Measurements from ENCODE around the gene SLC2A9.

The SLC2A9 gene

DNA sequence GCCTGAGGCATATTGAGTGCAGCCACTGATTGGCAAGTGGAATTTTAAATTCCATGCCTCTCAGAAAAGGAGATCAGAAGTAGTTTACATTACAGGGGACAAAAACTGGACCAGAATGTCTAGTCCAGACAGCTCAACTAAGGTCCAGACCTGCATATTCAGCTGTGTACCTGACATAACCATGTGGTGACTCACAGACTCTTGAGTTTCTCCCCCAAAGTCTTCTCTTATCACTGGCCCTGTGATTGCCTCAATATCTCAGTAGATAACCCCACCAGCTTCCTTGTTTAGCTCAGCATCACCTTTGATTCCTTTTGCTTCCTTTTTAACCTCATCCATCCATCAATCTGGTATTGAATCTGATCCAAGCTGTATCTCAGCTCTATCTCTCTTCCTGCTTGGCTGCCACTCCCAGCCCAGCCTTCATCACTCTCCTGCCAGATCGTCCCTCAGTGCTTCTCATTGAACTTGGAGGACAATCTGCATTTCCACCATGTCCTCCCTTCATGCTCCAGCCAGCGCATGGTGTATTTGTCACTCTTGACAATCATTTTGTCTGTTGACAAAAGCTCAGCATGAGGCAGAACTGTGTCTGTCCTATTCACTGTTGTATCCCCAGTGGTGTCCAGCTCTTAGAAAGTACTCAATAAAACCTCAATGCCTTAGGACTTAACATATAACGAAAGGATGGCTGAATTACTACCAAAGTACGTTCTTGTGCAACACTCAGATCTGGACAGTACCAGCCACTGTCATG lies 27.8 kb upstream of the SLC2A9 start:
- CTCF ChIA-PET: no interaction called here
- no peak for DNase-seq (ENCODE audit: extremely low spot score)
- TF ChIP-seq NFRKB (IDR thresholded peaks at IDR 0.05) (no peak), ARNT (IDR thresholded peaks at IDR 0.05) (no peak), SUZ12 (IDR thresholded peaks at IDR 0.05) (no peak), ELF4 (IDR thresholded peaks at IDR 0.05) (no peak), FOXA1 (IDR thresholded peaks at IDR 0.05) (no peak), L3MBTL2 (conservative IDR thresholded peaks at IDR 0.05) (no peak), CTBP1 (IDR thresholded peaks at IDR 0.05; ENCODE audit: borderline replicate concordance) (no peak), TARDBP (IDR thresholded peaks at IDR 0.05) (no peak), FOXM1 (IDR thresholded peaks at IDR 0.05; ENCODE audit: borderline replicate concordance) (no peak), HDGF (IDR thresholded peaks at IDR 0.05; ENCODE audit: borderline replicate concordance) (no peak), LEF1 (IDR thresholded peaks at IDR 0.05; ENCODE audit: borderline replicate concordance) (no peak), FOXK2 (IDR thresholded peaks at IDR 0.05) (no peak), BHLHE40 (IDR thresholded peaks at IDR 0.05; ENCODE audit: borderline replicate concordance) (no peak), SP1 (IDR thresholded peaks at IDR 0.05) (no peak), ZNF384 (IDR thresholded peaks at IDR 0.05) (no peak)
- TF ChIP-seq, protein P1, sequence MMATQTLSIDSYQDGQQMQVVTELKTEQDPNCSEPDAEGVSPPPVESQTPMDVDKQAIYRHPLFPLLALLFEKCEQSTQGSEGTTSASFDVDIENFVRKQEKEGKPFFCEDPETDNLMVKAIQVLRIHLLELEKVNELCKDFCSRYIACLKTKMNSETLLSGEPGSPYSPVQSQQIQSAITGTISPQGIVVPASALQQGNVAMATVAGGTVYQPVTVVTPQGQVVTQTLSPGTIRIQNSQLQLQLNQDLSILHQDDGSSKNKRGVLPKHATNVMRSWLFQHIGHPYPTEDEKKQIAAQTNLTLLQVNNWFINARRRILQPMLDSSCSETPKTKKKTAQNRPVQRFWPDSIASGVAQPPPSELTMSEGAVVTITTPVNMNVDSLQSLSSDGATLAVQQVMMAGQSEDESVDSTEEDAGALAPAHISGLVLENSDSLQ (IDR thresholded peaks at IDR 0.05): no peak
- POLR2A ChIA-PET: interaction anchor here (0.7 kb wide), 1 partner anchor 425 kb away, joined by 3 read pairs; no protein-coding TSS in a partner anchor

DNA sequence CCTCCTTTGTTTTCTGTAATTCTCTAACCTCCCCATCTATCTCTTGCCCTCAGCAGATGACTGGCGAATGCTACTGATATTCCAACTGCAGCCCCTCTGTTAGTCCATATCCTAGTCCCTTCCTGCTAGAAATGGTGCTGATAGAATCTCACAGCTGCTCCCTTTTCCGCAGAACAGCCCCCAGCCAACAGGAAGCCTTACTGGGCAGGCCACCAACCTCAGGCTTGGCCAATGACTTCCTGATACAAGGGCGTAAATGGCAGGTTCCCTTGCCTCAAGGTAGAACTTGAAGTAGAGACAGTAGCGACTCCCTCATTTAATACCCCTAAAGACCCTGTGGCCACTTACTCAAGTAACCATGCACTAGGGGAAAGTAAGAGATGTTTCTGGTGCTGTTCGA lies 26.7 kb upstream of the SLC2A9 start:
- no peak for DNase-seq (ENCODE audit: extremely low spot score)
- POLR2A ChIA-PET: no interaction called here
- CTCF ChIA-PET: no interaction called here
- no peak for TF ChIP-seq FOXM1 (IDR thresholded peaks at IDR 0.05; ENCODE audit: borderline replicate concordance)
- no peak for TF ChIP-seq SP1 (IDR thresholded peaks at IDR 0.05)
- TF ChIP-seq LEF1 (IDR thresholded peaks at IDR 0.05; ENCODE audit: borderline replicate concordance): no peak
- no peak for TF ChIP-seq ELF4 (IDR thresholded peaks at IDR 0.05)
- no peak for TF ChIP-seq BHLHE40 (IDR thresholded peaks at IDR 0.05; ENCODE audit: borderline replicate concordance)
- no peak for TF ChIP-seq FOXK2 (IDR thresholded peaks at IDR 0.05)
- TF ChIP-seq, protein P1 (IDR thresholded peaks at IDR 0.05): no peak
- TF ChIP-seq HDGF (IDR thresholded peaks at IDR 0.05; ENCODE audit: borderline replicate concordance): no peak
- TF ChIP-seq L3MBTL2 (conservative IDR thresholded peaks at IDR 0.05): no peak
- no peak for TF ChIP-seq CTBP1 (IDR thresholded peaks at IDR 0.05; ENCODE audit: borderline replicate concordance)
- TF ChIP-seq ARNT (IDR thresholded peaks at IDR 0.05): no peak
- TF ChIP-seq TARDBP (IDR thresholded peaks at IDR 0.05): no peak
- TF ChIP-seq FOXA1 (IDR thresholded peaks at IDR 0.05): no peak
- no peak for TF ChIP-seq ZNF384 (IDR thresholded peaks at IDR 0.05)
- no peak for TF ChIP-seq NFRKB (IDR thresholded peaks at IDR 0.05)
- no peak for TF ChIP-seq SUZ12 (IDR thresholded peaks at IDR 0.05)

DNA sequence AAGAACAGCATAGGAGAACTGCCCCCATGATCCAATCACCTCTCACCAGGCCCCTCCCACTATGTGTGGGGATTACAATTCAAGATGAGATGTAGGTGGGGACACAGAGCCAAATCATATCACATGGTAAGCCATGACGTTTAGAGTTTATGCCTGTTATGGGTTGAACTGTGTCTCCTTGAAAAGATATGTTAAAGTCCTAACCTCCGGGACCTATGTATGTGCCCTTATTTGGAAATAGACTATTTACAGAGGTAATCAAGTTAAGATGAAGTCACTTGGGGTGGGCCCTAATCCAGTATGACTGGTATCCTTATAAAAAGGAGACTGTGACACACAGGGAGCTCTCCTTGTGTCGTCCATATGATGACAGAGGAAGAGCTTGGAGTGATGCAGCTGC lies 25.2 kb upstream of the SLC2A9 start:
- DNase-seq (ENCODE audit: extremely low spot score): no peak
- ChIA-PET CTCF (no interaction called here), POLR2A (no interaction called here)
- TF ChIP-seq SP1 (IDR thresholded peaks at IDR 0.05): no peak
- no peak for TF ChIP-seq LEF1 (IDR thresholded peaks at IDR 0.05; ENCODE audit: borderline replicate concordance)
- TF ChIP-seq CTBP1 (IDR thresholded peaks at IDR 0.05; ENCODE audit: borderline replicate concordance): no peak
- no peak for TF ChIP-seq ZNF384 (IDR thresholded peaks at IDR 0.05)
- no peak for TF ChIP-seq FOXM1 (IDR thresholded peaks at IDR 0.05; ENCODE audit: borderline replicate concordance)
- TF ChIP-seq TARDBP (IDR thresholded peaks at IDR 0.05): no peak
- TF ChIP-seq, protein P1 (IDR thresholded peaks at IDR 0.05): no peak
- TF ChIP-seq FOXK2 (IDR thresholded peaks at IDR 0.05): no peak
- no peak for TF ChIP-seq FOXA1 (IDR thresholded peaks at IDR 0.05)
- TF ChIP-seq L3MBTL2 (conservative IDR thresholded peaks at IDR 0.05): no peak
- no peak for TF ChIP-seq SUZ12 (IDR thresholded peaks at IDR 0.05)
- no peak for TF ChIP-seq BHLHE40 (IDR thresholded peaks at IDR 0.05; ENCODE audit: borderline replicate concordance)
- no peak for TF ChIP-seq ELF4 (IDR thresholded peaks at IDR 0.05)
- no peak for TF ChIP-seq NFRKB (IDR thresholded peaks at IDR 0.05)
- TF ChIP-seq ARNT (IDR thresholded peaks at IDR 0.05): no peak
- TF ChIP-seq HDGF (IDR thresholded peaks at IDR 0.05; ENCODE audit: borderline replicate concordance): no peak

DNA sequence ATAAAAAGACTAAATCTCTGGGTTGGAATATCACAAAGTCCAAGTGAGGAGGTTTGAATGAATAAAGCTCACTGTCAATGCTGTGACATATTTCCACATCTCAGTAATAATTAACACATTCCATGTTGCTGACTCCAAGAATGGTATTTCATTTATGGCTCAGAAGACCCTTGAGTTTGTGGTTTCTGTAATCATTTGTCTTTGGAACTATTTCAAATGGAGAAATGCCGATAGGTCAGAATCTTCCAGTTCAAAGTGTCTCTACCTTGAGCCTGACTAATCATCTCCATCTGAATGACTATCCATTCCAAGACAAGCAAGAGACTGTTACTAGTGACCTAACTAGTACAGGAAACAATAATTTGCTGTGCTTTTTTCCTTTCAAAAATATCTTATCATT lies 24.2 kb upstream of the SLC2A9 start:
- ChIA-PET CTCF (no interaction called here), POLR2A (no interaction called here)
- no peak for TF ChIP-seq FOXK2 (IDR thresholded peaks at IDR 0.05)
- TF ChIP-seq L3MBTL2 (conservative IDR thresholded peaks at IDR 0.05): no peak
- no peak for TF ChIP-seq LEF1 (IDR thresholded peaks at IDR 0.05; ENCODE audit: borderline replicate concordance)
- no peak for TF ChIP-seq ZNF384 (IDR thresholded peaks at IDR 0.05)
- TF ChIP-seq, protein P1 (IDR thresholded peaks at IDR 0.05): no peak
- TF ChIP-seq TARDBP (IDR thresholded peaks at IDR 0.05): no peak
- DNase-seq (ENCODE audit: extremely low spot score): no peak

DNA sequence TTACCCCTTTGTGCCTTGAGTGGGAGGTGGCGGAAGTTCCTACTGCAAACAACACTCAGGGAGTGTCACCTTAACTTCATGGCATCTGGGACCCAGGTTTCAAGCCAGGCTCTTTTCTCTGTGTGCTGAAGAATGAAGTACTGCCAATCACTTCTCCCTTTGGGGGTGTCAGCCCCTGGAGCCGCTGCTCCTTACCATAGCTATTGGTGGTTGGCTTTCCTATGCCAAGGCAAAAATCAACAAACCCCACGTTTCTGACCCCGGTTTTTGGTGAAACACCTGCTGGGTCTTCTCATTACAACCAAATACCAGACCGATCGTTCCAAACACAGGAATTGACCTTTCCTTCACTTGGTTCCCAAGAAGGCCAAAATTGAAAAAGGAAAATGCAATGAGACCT lies 19.7 kb upstream of the SLC2A9 start:
- no peak for DNase-seq (ENCODE audit: extremely low spot score)
- CTCF ChIA-PET: no interaction called here
- POLR2A ChIA-PET: no interaction called here
- TF ChIP-seq CTBP1 (IDR thresholded peaks at IDR 0.05; ENCODE audit: borderline replicate concordance): no peak
- no peak for TF ChIP-seq L3MBTL2 (conservative IDR thresholded peaks at IDR 0.05)
- TF ChIP-seq NFRKB (IDR thresholded peaks at IDR 0.05): no peak
- no peak for TF ChIP-seq FOXA1 (IDR thresholded peaks at IDR 0.05)
- no peak for TF ChIP-seq SP1 (IDR thresholded peaks at IDR 0.05)
- TF ChIP-seq FOXM1 (IDR thresholded peaks at IDR 0.05; ENCODE audit: borderline replicate concordance): no peak
- TF ChIP-seq BHLHE40 (IDR thresholded peaks at IDR 0.05; ENCODE audit: borderline replicate concordance): no peak
- no peak for TF ChIP-seq TARDBP (IDR thresholded peaks at IDR 0.05)
- TF ChIP-seq ZNF384 (IDR thresholded peaks at IDR 0.05): no peak
